Right lobe of liver (tissue), 6 donors: ENCODE data around the gene PLXNA3. TPM values are rescaled to one million over a fixed set of nuclear protein-coding genes. Genes with fewer than 3 reads are reported as not detected.

ENCODE experiments used
- ATAC-seq, 4 donors: fragments of 200-7000 bp; cut with Tn5 transposase; one replicate each; pipeline ENCODE4 v1.9.1; 2020; ENCODE audit warnings: mild to moderate bottlenecking in 4 of 4, moderate library complexity in 4 of 4
- DNase-seq, 3 donors: peaks; one replicate each; pipeline ENCODE4 v3.0.0-alpha.2; 2020
- H3K27ac ChIP-seq, 3 donors: fragments of 200-600 bp; one replicate each; pipeline ENCODE4 v1.8.0; 2022
- H3K27me3 ChIP-seq, 2 donors: fragments of 200-600 bp; one replicate each; pipeline ENCODE4 v1.8.0; 2022
- H3K36me3 ChIP-seq, 4 donors: fragments of 200-600 bp; sonication (generic) in 1 of 4; one replicate each; pipeline versions ENCODE4 v1.5.1 to v1.8.0; 2017 to 2022; ENCODE audit warnings: control low read depth in 1 of 4
- H3K4me1 ChIP-seq, 4 donors: fragments of 200-600 bp; sonication (generic) in 1 of 4; one replicate each; pipeline versions ENCODE4 v1.5.1 to v1.8.0; 2017 to 2022; ENCODE audit warnings: control low read depth in 1 of 4
- H3K4me3 ChIP-seq, 3 donors: fragments of 200-600 bp; one replicate each; pipeline ENCODE4 v1.8.0; 2022
- H3K9me3 ChIP-seq, 4 donors: fragments of 200-600 bp; sonication (generic) in 1 of 4; one replicate each; pipeline versions ENCODE4 v1.5.1 to v1.8.0; 2017 to 2022; ENCODE audit warnings: control low read depth in 1 of 4
- CTCF ChIP-seq, 4 donors: fragments of 200-600 bp in 3 of 4; fragments of 450-650 bp in 1 of 4; IDR thresholded peaks; one replicate each; pipeline versions ENCODE4 v1.5.1 to v1.8.0; 2016 to 2022; ENCODE audit warnings: antibody characterized with exemption in 4 of 4, mild to moderate bottlenecking in 2 of 4
- POLR2A ChIP-seq: fragments of 450-650 bp; IDR thresholded peaks from one replicate; pipeline ENCODE4 v1.6.1; 2017; ENCODE audit warnings: antibody characterized with exemption, mild to moderate bottlenecking
- WGBS: methylation state at CpG from one replicate; pipeline ENCODE4 v1.1.6; 2018; ENCODE audit warnings: low coverage, low lambda C conversion rate; ENCODE audit not compliant: insufficient coverage; ENCODE audit errors: missing lambda C conversion rate; 5-methylcytosine and 5-hydroxymethylcytosine counted together
- intact Hi-C, 2 donors: fragments of 100-400 bp; cut with DNase I; formaldehyde crosslinking; loops; one replicate each; pipeline versions ENCODE4 v1.11.2 to v1.14.1; 2022
- total RNA-seq, 6 experiments: library from RNA; depleted of rRNA in 2 of 6; stranded (reverse); fragments of >200 nt in 2 of 6; fragmentation: NEBNext Ultra II Directional in 3 of 6; extraction: Animal tissue kit (Norgen Biotek cat#: 25700) in 3 of 6; gene quantifications; one replicate each; pipeline versions ENCODE4 v1.1.0 to v1.2.4, GENCODE V29; 2016 to 2023
- donor health status: DM: no; HTN: yes; CAD: no.
- donor health status: DM: no; HTN: no; CAD: no.
- donor health status: DM: no; HTN: no; CAD: no.
- donor health status: DM: no; HTN: yes; CAD: no.
- donor health status: DM: no; HTN: yes; CAD: no.

Gene PLXNA3
- total RNA-seq, 6 experiments from 2014 or later = 1.3 to 22.8 (median 2.6) TPM

DNA sequence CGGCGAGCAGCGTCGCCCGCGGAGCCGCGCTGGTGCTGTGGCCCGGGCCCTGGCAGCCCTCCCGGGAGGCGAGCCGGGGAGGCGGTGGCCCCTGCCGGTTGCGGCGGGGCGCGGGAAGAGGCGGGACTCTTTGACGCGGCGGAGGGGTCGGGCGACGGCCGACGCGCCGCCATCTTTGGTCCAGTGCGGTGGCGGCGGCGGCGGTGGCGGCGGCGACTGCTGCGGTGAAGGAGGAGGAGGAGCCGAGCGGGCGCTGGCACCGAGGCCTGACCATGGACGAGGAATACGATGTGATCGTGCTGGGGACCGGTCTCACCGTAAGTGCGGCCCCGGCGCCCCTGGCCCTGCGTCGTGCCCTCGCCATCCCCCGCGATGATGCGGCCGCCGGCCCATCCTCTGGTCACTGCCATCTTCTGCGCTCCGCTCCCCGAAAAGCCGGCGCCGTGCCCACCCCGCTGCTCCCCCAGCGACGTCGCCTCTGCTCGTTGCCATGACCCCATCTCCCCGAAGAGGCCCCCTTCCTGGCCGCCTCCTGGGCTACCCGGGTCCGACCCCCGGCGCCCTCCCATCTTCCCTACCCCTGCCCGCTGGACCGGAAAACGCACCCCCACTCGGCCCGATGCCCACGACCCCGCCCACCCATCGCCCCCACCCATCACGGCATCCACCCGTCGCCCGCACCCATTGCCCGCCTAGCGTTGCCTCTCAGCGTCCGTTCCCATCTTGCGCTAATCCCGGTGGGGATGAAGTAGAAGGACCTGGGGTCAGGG, 20.9 kb upstream of the PLXNA3 start, which contains the start of gene GDI1:
Gene GDI1, plus strand, starts transcription at position 172 of the 770 bp plus-strand sequence. Its CDS starts 101 bp downstream, at position 273.
- 41% methylated on average over 41 of the region's 93 CpGs for WGBS
- intact Hi-C loops = no loop called here
- TF ChIP-seq POLR2A (peak; percentile 34), CTCF (IDR thresholded peaks at IDR 0.05) (no peak)
- DNase-seq (peak in 1 of 3 donors; percentile 55), ATAC-seq (peak; percentile 23 to 68 (median 54))
- Histone ChIP-seq H3K9me3 (no peaks in the 10 kb centered on the region), H3K27ac (peak within 1 kb of the TSS; percentile 50 to 73 (median 57)), H3K27me3 (no peaks in the 10 kb centered on the region), H3K36me3 (peaks cover 0 to 2% (median 0%) of the 10 kb centered on the region in 4 donors), H3K4me1 (no peaks in the 10 kb centered on the region), H3K4me3 (peak within 1 kb of the TSS; percentile 70 to 77 (median 71))

DNA sequence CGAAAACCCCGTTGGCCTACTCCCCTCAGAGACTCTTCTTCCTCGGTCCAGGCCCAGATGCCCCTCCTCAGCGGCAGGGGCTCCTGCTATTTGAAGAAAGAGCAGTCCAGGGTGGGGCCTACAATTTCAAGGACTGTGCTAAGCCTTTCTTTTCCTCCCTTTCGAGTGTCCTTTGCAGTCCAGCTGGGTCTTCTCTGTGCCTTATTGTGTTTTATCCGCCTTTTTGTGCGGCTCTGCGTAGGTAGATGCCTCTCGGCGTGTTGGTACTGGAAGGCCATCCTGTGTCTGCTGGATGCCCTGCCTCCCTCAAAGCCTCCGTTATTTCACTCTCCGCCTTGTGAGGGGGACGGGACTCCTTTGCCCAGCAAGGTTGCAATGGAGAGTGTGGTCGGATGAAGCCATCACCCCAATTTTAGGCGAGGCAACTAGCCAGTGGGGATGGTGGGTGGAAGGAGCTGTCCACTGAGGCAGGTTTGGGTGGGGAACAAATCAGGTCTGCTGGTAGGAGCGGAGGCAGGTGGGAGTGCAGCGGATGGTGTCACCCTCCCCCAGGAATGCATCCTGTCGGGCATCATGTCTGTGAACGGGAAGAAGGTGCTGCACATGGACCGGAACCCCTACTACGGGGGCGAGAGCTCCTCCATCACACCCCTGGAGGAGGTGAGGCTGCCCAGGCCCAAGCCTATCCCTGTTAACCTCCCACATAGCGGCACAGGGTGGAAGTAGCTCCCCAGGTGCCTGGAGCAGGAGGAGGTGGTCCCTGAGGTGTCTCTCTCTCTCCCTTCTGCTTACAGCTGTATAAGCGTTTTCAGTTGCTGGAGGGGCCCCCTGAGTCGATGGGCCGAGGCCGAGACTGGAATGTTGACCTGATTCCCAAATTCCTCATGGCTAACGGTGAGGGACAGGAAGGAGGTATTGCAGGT, 19.8 kb upstream of the PLXNA3 start:
- H3K4me1 ChIP-seq = no peaks in the 10 kb centered on the region
- H3K27ac ChIP-seq = no peak overlapping the region
- no peak for TF ChIP-seq POLR2A
- TF ChIP-seq CTCF (IDR thresholded peaks at IDR 0.05) = no peak
- H3K27me3 ChIP-seq = no peaks in the 10 kb centered on the region
- DNase-seq (no peak), ATAC-seq (no peak)
- H3K4me3 ChIP-seq = peak overlapping the region; percentile 70 to 77 (median 71)
- intact Hi-C loops = no loop called here
- H3K36me3 ChIP-seq = peaks cover 0 to 2% (median 0%) of the 10 kb centered on the region in 4 donors
- H3K9me3 ChIP-seq = no peaks in the 10 kb centered on the region
- 53% methylated on average over 12 of the region's 28 CpGs for WGBS

- DNase-seq (peak; percentile 59 to 72 (median 62)), ATAC-seq (peak; percentile 35 to 56 (median 48))
- Histone ChIP-seq H3K36me3 (peaks cover 0 to under 1% (median 0%) of the 10 kb centered on the region in 4 donors), H3K4me3 (no peak overlapping the region), H3K9me3 (no peaks in the 10 kb centered on the region), H3K27me3 (no peaks in the 10 kb centered on the region), H3K27ac (peak overlapping the region in 1 of 3 donors; percentile 14), H3K4me1 (peaks cover 0 to 3% (median 0%) of the 10 kb centered on the region in 4 donors)
- no peak for TF ChIP-seq CTCF (IDR thresholded peaks at IDR 0.05)
- no peak for TF ChIP-seq POLR2A
- intact Hi-C loops = no loop called here
- WGBS = 39% methylated on average over 10 of the region's 18 CpGs
Observed at GRCh38 chrX:154439841-154440240, 18.2 kb upstream of the PLXNA3 start.

- Histone ChIP-seq H3K36me3 (no peaks in the 10 kb centered on the region), H3K27ac (no peak overlapping the region), H3K9me3 (no peaks in the 10 kb centered on the region), H3K4me1 (peaks cover 0 to 4% (median 0%) of the 10 kb centered on the region in 4 donors), H3K27me3 (no peaks in the 10 kb centered on the region), H3K4me3 (no peak overlapping the region)
- ATAC-seq = no peak
- DNase-seq = no peak
- no peak for TF ChIP-seq CTCF (IDR thresholded peaks at IDR 0.05)
- no peak for TF ChIP-seq POLR2A
- WGBS = 71% methylated on average over 8 of the region's 17 CpGs
- intact Hi-C loops = no loop called here
Observed at GRCh38 chrX:154440623-154441357, 17.3 kb upstream of the PLXNA3 start.
